ENCODE data around the gene ADAM19.
"Not testable (repeated sequence)": the region's sequence is repeated elsewhere in the genome, so short reads cannot be mapped to it uniquely, and the experiment has no call there.

ADAM19 gene

DNA sequence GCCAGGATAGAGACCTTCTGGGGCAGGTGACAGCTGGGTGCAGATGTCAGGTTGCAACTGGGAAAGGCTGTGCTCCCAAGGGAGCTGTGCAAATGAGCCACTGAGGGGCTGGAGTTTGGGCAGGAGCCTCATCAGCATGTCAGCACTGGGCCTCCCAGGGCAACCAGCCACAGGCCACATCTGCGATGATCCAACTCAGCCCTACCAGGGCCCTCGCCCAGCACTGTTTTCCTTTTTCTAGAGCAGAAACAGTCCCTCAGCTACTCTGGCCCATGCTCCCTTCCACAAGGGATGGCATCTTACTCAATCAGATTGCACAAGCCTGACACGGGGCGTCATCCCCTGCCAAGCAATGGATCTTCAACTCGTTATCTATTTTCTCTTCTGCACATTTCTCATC, 90.8 kb downstream of the ADAM19 start:
- H3K27ac ChIP-seq, result no peak overlapping the region
- TF ChIP-seq, protein P1, sequence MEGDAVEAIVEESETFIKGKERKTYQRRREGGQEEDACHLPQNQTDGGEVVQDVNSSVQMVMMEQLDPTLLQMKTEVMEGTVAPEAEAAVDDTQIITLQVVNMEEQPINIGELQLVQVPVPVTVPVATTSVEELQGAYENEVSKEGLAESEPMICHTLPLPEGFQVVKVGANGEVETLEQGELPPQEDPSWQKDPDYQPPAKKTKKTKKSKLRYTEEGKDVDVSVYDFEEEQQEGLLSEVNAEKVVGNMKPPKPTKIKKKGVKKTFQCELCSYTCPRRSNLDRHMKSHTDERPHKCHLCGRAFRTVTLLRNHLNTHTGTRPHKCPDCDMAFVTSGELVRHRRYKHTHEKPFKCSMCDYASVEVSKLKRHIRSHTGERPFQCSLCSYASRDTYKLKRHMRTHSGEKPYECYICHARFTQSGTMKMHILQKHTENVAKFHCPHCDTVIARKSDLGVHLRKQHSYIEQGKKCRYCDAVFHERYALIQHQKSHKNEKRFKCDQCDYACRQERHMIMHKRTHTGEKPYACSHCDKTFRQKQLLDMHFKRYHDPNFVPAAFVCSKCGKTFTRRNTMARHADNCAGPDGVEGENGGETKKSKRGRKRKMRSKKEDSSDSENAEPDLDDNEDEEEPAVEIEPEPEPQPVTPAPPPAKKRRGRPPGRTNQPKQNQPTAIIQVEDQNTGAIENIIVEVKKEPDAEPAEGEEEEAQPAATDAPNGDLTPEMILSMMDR (IDR thresholded peaks at IDR 0.05; ENCODE audit: low read depth, low read length, missing control alignments), result no peak
- H3K27me3 ChIP-seq (replicated peaks), result no peaks in the 10 kb centered on the region
- no peak for DNase-seq
- H3K36me3 ChIP-seq (replicated peaks), result peaks cover 94% of the 10 kb centered on the region
- in situ Hi-C loops (cut with HindIII; ENCODE audit: low pct_ligation_motif_present, low sequenced_read_pairs), result no loop called here
- no peak overlapping the region for H3K4me3 ChIP-seq (ENCODE audit: low read depth, low read length)

DNA sequence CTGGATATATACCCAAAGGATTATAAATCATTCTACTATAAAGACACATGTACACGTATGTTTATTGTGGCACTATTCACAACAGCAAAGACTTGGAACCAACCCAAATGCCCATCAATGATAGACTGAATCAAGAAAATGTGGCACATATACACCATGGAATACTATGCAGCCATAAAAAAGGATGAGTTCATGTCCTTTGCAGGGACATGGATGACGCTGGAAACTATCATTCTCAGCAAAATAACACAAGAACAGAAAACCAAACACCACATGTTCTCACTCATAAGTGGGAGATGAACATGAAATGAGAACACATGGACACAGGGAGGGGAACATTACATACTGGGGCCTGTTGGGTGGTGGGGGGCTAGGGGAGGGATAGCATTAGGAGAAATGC, 92.9 kb downstream of the ADAM19 start:
- H3K36me3 ChIP-seq (replicated peaks), result peaks cover 90% of the 10 kb centered on the region
- in situ Hi-C loops (cut with HindIII; ENCODE audit: low pct_ligation_motif_present, low sequenced_read_pairs); H3K27ac ChIP-seq; H3K4me3 ChIP-seq (ENCODE audit: low read depth, low read length); DNase-seq; H3K27me3 ChIP-seq (replicated peaks): not testable (repeated sequence)

DNA sequence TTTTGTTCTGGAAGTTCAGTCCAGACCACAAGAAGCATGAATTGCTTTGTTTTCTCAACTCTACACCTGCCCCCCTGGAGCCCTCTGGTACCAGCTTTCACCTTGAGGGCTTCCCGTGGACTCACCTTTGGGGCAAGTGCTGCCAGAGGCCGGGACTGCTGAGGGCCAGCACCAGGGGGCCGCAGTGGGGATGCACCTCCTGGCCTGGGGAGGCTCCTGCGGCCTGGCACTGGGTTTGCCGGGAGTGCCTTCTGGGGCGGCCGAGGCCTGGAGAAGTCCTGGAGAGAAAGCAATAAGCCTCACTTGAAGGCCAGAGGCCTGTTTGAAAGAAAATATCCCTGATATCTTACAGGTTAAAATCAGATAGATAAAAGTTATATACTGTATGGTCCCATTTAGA, 93.9 kb downstream of the ADAM19 start:
- peaks cover 86% of the 10 kb centered on the region for H3K36me3 ChIP-seq (replicated peaks)
- TF ChIP-seq, protein P1 (IDR thresholded peaks at IDR 0.05; ENCODE audit: low read depth, low read length, missing control alignments), result no peak
- DNase-seq, result no peak
- in situ Hi-C loops (cut with HindIII; ENCODE audit: low pct_ligation_motif_present, low sequenced_read_pairs), result no loop called here
- no peak overlapping the region for H3K27ac ChIP-seq
- no peak overlapping the region for H3K4me3 ChIP-seq (ENCODE audit: low read depth, low read length)
- no peaks in the 10 kb centered on the region for H3K27me3 ChIP-seq (replicated peaks)

DNA sequence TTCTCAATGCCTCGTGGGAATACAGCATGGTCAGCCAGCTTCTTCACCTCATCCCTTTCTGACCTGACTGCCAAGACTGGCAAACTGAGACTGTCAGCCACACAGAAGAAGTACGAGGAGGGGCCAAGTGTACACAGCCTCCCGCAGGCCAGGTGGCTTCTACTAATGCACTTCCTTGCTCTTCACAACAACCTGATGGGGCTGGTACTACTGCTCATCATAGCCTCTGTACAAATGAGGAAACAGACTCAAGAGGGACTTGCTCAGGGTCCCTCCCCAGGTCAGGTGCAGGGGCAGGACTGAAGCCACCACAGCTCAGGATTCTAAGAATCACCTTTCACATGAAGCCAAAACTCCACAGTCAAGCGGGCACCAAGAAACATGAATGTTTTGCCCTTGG, 94.3 kb downstream of the ADAM19 start:
- TF ChIP-seq, protein P1 (IDR thresholded peaks at IDR 0.05; ENCODE audit: low read depth, low read length, missing control alignments), result no peak
- no peak for DNase-seq
- no peak overlapping the region for H3K4me3 ChIP-seq (ENCODE audit: low read depth, low read length)
- no peaks in the 10 kb centered on the region for H3K27me3 ChIP-seq (replicated peaks)
- H3K27ac ChIP-seq, result no peak overlapping the region
- in situ Hi-C loops (cut with HindIII; ENCODE audit: low pct_ligation_motif_present, low sequenced_read_pairs), result no loop called here
- peaks cover 83% of the 10 kb centered on the region for H3K36me3 ChIP-seq (replicated peaks)

DNA sequence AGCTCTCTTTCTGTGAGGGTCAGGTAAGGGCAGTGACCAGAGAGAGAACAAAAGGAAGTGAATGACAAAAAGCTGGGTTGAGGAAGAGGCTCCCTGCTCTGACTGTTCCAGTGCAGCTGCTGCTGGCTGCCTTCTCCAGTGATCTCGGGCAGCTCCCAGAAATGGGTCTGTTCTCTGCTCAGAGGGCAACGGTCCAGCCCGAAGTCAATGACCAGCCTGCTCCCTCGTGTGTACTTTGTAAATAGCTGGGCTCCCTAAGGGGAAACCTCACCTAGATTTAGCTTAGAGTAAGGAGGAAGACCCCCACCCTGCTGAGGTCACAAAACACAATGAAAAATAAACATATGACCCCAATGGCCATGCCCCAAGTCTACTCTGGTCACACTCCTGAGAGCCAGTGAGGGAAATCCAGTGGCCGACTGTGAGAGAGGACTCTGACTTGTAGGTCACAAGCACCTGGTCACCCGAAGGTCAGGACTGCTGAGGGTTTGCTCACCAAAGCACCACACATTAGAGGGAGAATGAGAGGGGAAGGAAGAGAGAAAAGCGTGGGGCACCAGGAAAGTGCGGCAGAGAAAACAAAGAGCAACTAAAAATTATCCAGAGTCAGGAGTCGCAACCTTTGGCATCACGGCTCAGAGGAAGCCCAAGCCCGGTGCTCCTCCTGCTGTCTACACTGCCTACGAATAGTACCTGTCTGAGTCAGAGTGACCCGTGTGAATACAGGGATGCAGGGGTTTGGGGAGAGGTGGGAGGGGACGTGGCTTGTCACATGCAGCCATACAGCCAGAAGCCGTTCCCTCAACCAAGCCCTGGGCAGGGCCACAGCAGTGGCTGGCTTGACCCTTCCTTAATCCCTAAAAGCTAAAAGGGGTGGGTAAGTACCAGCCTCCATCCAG, 95.7 kb downstream of the ADAM19 start:
- in situ Hi-C loops (cut with HindIII; ENCODE audit: low pct_ligation_motif_present, low sequenced_read_pairs), result no loop called here
- peak overlapping the region; percentile 12 for H3K27ac ChIP-seq
- peaks cover 82% of the 10 kb centered on the region for H3K36me3 ChIP-seq (replicated peaks)
- TF ChIP-seq, protein P1 (IDR thresholded peaks at IDR 0.05; ENCODE audit: low read depth, low read length, missing control alignments), result no peak
- no peak for DNase-seq
- H3K4me3 ChIP-seq (ENCODE audit: low read depth, low read length), result no peak overlapping the region
- H3K27me3 ChIP-seq (replicated peaks), result no peaks in the 10 kb centered on the region

DNA sequence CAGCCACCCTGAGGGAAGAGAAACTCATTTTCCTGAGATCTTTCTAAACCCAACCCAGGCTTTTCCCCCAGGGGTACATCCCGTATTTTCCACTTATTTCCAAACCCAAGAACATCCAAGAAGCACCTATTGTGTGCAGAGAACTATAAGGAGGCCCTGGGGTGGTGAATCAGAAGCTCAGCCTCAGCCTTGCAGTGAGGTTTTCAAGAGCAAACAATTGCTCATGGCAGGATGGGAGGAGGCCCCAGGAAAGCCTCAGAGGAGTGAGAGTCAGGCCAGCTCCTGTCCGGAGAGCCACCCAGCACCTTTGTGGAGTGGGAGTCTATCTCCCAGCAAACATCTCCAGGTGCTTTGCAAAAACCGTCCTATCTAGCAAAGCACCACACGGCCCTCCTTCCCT, 96.4 kb downstream of the ADAM19 start:
- Histone ChIP-seq H3K27ac (peak overlapping the region; percentile 12), H3K36me3 (replicated peaks) (peaks cover 79% of the 10 kb centered on the region), H3K27me3 (replicated peaks) (no peaks in the 10 kb centered on the region), H3K4me3 (ENCODE audit: low read depth, low read length) (no peak overlapping the region)
- DNase-seq, result peak; percentile 27
- TF ChIP-seq, protein P1 (IDR thresholded peaks at IDR 0.05; ENCODE audit: low read depth, low read length, missing control alignments), result no peak
- in situ Hi-C loops (cut with HindIII; ENCODE audit: low pct_ligation_motif_present, low sequenced_read_pairs), result no loop called here

Data from brain microvascular endothelial cell (primary cell).